ENCODE data around the gene IGSF9B.
"Not testable (repeated sequence)": the region's sequence is repeated elsewhere in the genome, so short reads cannot be mapped to it uniquely, and the experiment has no call there.

The IGSF9B gene

GRCh38 chr11:133956650-133957633 is at the start of gene IGSF9B:
Gene IGSF9B, minus strand, starts transcription at chr11:133956968. Its CDS starts 214 bp downstream, at chr11:133956754.
- DNase-seq = peak; percentile 62 to 78

GRCh38 chr11:134004496-134005172 is 47.9 kb upstream of the IGSF9B start:
- peak in 1 of 2 experiments; percentile 22 for DNase-seq

- no peak for DNase-seq
Measured at GRCh38 chr11:134003792-134004495, 47.2 kb upstream of the IGSF9B start.

GRCh38 chr11:134002819-134003218 is 46.1 kb upstream of the IGSF9B start:
- not testable (repeated sequence) for DNase-seq

- not testable (repeated sequence) for DNase-seq
Measured at GRCh38 chr11:134002338-134002737, 45.6 kb upstream of the IGSF9B start.

GRCh38 chr11:134001596-134001995 is 44.8 kb upstream of the IGSF9B start:
- no peak for DNase-seq

GRCh38 chr11:134001088-134001487 is 44.3 kb upstream of the IGSF9B start:
- DNase-seq = peak; percentile 27 to 79

- DNase-seq = peak; percentile 12 to 62
Measured at GRCh38 chr11:133999355-133999754, 42.6 kb upstream of the IGSF9B start.

GRCh38 chr11:133997554-133997953 is 40.8 kb upstream of the IGSF9B start:
- peak in 1 of 2 experiments; percentile 38 for DNase-seq

- DNase-seq = peak in 1 of 2 experiments; percentile 31
Measured at GRCh38 chr11:133996671-133997070, 39.9 kb upstream of the IGSF9B start.

- no peak for DNase-seq
Measured at GRCh38 chr11:133995066-133995465, 38.3 kb upstream of the IGSF9B start.

- DNase-seq = no peak
Measured at GRCh38 chr11:133993921-133994320, 37.2 kb upstream of the IGSF9B start.

GRCh38 chr11:133993107-133993506 is 36.3 kb upstream of the IGSF9B start:
- DNase-seq = no peak

- peak in 1 of 2 experiments; percentile 31 for DNase-seq
Measured at GRCh38 chr11:133992121-133992520, 35.4 kb upstream of the IGSF9B start.

GRCh38 chr11:133991101-133991500 is 34.3 kb upstream of the IGSF9B start:
- DNase-seq = no peak

- no peak for DNase-seq
Measured at GRCh38 chr11:133990501-133990900, 33.7 kb upstream of the IGSF9B start.

GRCh38 chr11:133988686-133989410 is 32.1 kb upstream of the IGSF9B start:
- DNase-seq = no peak

- DNase-seq = no peak
Measured at GRCh38 chr11:133987171-133987570, 30.4 kb upstream of the IGSF9B start.

- no peak for DNase-seq
Measured at GRCh38 chr11:133985981-133986944, 29.5 kb upstream of the IGSF9B start.

GRCh38 chr11:133984828-133985227 is 28.1 kb upstream of the IGSF9B start:
- no peak for DNase-seq

- no peak for DNase-seq
Measured at GRCh38 chr11:133983660-133984316, 27.0 kb upstream of the IGSF9B start.

Data from NCI-H524 (cell line).